SU-DHL-6 (cell line): ENCODE data around the gene PSKH1.

Experiments
- H2AFZ ChIP-seq: fragments of 200-600 bp; sonication (generic); 2 replicates; pipeline ENCODE4 v1.6.1; 2014; ENCODE audit warnings: low read depth, mild to moderate bottlenecking, moderate library complexity, mixed read lengths, antibody characterized with exemption, low read length; ENCODE audit not compliant: severe bottlenecking
- H3F3A ChIP-seq: fragments of 200-600 bp; shearing (Covaris generic); 2 replicates; pipeline ENCODE4 v1.6.0; 2016; ENCODE audit warnings: antibody characterized with exemption, mild to moderate bottlenecking; ENCODE audit not compliant: insufficient read depth
- H3K27ac ChIP-seq: fragments of 200-600 bp; sonication (generic); 2 replicates; pipeline ENCODE4 v1.5.1; 2016; ENCODE audit warnings: low read depth, mild to moderate bottlenecking, low read length, moderate library complexity, mixed read lengths
- H3K27me3 ChIP-seq: fragments of 200-600 bp; sonication (generic), shearing (Covaris generic); 2 replicates; pipeline ENCODE4 v1.6.0; 2014; ENCODE audit warnings: mild to moderate bottlenecking, low read length
- H3K36me3 ChIP-seq: fragments of 200-600 bp; sonication (generic); 2 replicates; pipeline ENCODE4 v1.6.1; 2014; ENCODE audit warnings: mild to moderate bottlenecking, low read length, mixed read lengths
- H3K4me2 ChIP-seq: fragments of 300-600, 200-600 bp; shearing (Covaris generic), sonication (generic); 2 replicates; pipeline ENCODE4 v1.6.0; 2014; ENCODE audit warnings: low read length, low read depth, mild to moderate bottlenecking; ENCODE audit not compliant: poor library complexity, severe bottlenecking
- H3K4me3 ChIP-seq: fragments of 200-600 bp; sonication (generic); 2 replicates; pipeline ENCODE4 v1.5.1; 2014; ENCODE audit warnings: antibody characterized with exemption, low read length, mild to moderate bottlenecking, mixed read lengths; ENCODE audit not compliant: insufficient read depth, poor library complexity, severe bottlenecking
- H3K79me2 ChIP-seq: fragments of 200-600 bp; sonication (generic); 2 replicates; pipeline ENCODE4 v1.6.1; 2014; ENCODE audit warnings: mild to moderate bottlenecking, low read length, moderate library complexity; ENCODE audit not compliant: insufficient read depth
- H3K9ac ChIP-seq: fragments of 200-600 bp; sonication (generic); 2 replicates; pipeline ENCODE4 v1.7.0; 2014; ENCODE audit warnings: mild to moderate bottlenecking, low read length
- H3K9me2 ChIP-seq: fragments of 200-600 bp; sonication (generic); replicated peaks from 2 replicates; pipeline ENCODE4 v1.6.1; 2014; ENCODE audit warnings: low read length; ENCODE audit not compliant: insufficient read depth
- H3K9me3 ChIP-seq: fragments of 200-600 bp; sonication (generic); 2 replicates; pipeline ENCODE4 v1.6.1; 2014; ENCODE audit warnings: low read length, mixed read lengths; ENCODE audit not compliant: insufficient read depth
- H4K20me1 ChIP-seq: fragments of 200-600 bp; sonication (generic); 2 replicates; pipeline ENCODE4 v1.6.1; 2014; ENCODE audit warnings: low read depth, mild to moderate bottlenecking, antibody characterized with exemption, low read length, moderate library complexity, mixed read lengths
- EZH2phosphoT487 ChIP-seq: fragments of 200-600 bp; sonication (generic), shearing (Covaris generic); conservative IDR thresholded peaks from 2 replicates; pipeline ENCODE4 v1.6.1; 2018; ENCODE audit warnings: mild to moderate bottlenecking, antibody characterized with exemption, low read length, moderate library complexity, mixed read lengths
- TF ChIP-seq, protein P1 (sequence below): fragments of 200-600 bp; sonication (generic); IDR thresholded peaks from one replicate; pipeline ENCODE4 v1.5.1; 2017; ENCODE audit warnings: antibody characterized with exemption, mild to moderate bottlenecking, low read length, moderate library complexity; ENCODE audit not compliant: insufficient read depth, poor library complexity, severe bottlenecking

PSKH1 gene

DNA sequence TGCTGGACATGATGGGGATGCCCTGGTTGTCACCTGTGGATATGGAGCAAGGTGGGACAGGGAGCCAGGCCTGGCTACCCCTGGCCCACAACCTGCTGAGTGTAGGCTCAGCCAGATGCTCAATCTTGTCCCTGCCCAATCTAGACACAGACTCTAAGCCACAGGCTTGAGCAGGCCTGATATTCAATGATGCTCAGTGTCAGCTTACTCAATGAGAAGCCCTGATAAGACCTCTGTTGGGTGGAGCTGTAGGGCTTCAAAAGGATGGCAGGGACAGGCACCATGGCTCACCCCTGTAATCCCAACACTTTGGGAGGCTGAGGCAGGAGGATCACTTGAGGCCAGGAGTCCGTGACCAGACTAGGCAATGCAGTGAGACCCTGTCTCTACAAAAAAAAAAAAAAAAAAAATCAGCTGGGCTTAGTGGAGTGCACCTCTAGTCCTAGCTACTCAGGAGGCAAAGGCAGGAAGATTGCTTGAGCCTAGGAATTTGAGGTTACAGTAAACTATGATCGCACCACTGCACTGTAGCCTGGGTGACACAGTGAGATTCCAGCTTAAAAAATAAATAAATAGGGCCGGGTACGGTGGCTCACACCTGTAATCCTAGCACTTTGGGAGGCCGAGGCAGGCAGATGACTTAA, 47.5 kb downstream of the PSKH1 start:
- Histone ChIP-seq H3K27me3 (no peaks in the 10 kb centered on the region), H3K9me3 (no peaks in the 10 kb centered on the region), H3K4me2 (no peak overlapping the region), H3K27ac (no peak overlapping the region), H3K36me3 (no peaks in the 10 kb centered on the region), H3K4me3 (no peak overlapping the region), H3K9me2 (no peaks in the 10 kb centered on the region), H4K20me1 (no peaks in the 10 kb centered on the region), H2AFZ (no peak overlapping the region), H3K9ac (no peak overlapping the region), H3K79me2 (peaks cover 16% of the 10 kb centered on the region), H3F3A (peaks cover 11% of the 10 kb centered on the region)
- TF ChIP-seq, protein P1, sequence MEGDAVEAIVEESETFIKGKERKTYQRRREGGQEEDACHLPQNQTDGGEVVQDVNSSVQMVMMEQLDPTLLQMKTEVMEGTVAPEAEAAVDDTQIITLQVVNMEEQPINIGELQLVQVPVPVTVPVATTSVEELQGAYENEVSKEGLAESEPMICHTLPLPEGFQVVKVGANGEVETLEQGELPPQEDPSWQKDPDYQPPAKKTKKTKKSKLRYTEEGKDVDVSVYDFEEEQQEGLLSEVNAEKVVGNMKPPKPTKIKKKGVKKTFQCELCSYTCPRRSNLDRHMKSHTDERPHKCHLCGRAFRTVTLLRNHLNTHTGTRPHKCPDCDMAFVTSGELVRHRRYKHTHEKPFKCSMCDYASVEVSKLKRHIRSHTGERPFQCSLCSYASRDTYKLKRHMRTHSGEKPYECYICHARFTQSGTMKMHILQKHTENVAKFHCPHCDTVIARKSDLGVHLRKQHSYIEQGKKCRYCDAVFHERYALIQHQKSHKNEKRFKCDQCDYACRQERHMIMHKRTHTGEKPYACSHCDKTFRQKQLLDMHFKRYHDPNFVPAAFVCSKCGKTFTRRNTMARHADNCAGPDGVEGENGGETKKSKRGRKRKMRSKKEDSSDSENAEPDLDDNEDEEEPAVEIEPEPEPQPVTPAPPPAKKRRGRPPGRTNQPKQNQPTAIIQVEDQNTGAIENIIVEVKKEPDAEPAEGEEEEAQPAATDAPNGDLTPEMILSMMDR, result no peak
- no peak for TF ChIP-seq EZH2phosphoT487

DNA sequence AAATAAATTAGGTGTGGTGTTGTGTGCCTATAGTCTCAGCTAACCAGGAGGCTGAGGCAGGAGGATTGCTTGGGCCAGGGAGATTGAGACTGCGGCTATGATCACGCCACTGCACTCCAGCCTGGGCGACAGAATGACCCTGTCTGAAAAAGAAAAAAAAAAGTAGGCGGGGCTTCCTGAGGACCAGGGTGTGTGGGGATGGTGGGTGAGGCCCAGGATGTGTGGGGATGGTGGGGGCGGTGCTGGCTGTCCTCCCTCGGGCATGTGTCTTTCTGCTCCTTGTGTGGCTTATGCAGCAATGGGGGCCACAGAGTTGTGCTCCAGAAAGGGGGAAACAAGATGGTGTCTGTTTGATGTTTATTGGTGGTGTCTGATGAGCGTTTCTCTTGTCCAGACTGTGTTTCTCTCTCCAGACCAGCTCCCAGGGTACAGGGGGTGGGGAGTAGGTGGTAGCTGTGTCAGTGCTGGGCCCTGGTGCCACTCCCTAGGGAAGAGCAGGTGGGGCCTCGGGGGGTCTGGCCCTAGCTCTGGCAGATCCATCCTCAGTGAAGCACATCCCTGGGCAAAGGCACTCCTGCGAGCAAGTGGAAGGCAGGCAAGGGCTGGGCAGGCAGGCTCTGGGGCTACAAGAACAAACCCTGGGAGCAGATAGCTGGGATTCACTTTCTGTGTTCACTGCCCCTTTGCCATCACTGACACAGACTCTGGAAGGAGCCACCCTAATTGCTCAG, 48.6 kb downstream of the PSKH1 start:
- no peak for TF ChIP-seq EZH2phosphoT487
- TF ChIP-seq, protein P1, result no peak
- H3K9ac ChIP-seq, result no peak overlapping the region
- no peaks in the 10 kb centered on the region for H3K27me3 ChIP-seq
- H3K36me3 ChIP-seq, result no peaks in the 10 kb centered on the region
- H4K20me1 ChIP-seq, result no peaks in the 10 kb centered on the region
- peaks cover 16% of the 10 kb centered on the region for H3K79me2 ChIP-seq
- no peak overlapping the region for H2AFZ ChIP-seq
- no peaks in the 10 kb centered on the region for H3K9me2 ChIP-seq
- H3K27ac ChIP-seq, result no peak overlapping the region
- no peak overlapping the region for H3K4me3 ChIP-seq
- no peaks in the 10 kb centered on the region for H3K9me3 ChIP-seq
- no peak overlapping the region for H3K4me2 ChIP-seq
- peaks cover 11% of the 10 kb centered on the region for H3F3A ChIP-seq

DNA sequence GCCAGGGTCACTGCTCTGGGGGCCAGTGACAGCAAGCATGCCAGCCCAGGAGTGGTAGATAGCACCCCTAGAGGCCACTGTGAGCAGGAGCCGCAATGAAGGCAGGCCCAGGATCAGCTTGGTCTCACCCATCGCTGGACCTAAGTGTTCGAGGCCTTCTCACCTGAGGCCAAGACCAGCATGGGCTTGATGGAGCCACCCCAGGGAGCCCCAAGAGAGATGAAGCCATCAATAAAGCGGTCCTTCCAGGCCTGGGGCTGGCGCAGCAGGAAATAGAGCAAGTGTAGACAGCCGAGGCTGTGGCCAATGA, 49.1 kb downstream of the PSKH1 start:
- Histone ChIP-seq H3F3A (peaks cover 7% of the 10 kb centered on the region), H2AFZ (no peak overlapping the region), H3K9ac (no peak overlapping the region), H4K20me1 (no peaks in the 10 kb centered on the region), H3K27me3 (no peaks in the 10 kb centered on the region), H3K9me2 (no peaks in the 10 kb centered on the region), H3K36me3 (no peaks in the 10 kb centered on the region), H3K9me3 (no peaks in the 10 kb centered on the region), H3K27ac (no peak overlapping the region), H3K79me2 (peaks cover 12% of the 10 kb centered on the region), H3K4me2 (no peak overlapping the region), H3K4me3 (no peak overlapping the region)
- TF ChIP-seq, protein P1, result peak; percentile 82
- TF ChIP-seq EZH2phosphoT487, result no peak
